Esophagus muscularis mucosa (tissue), 4 donors: ENCODE data around the gene AGFG2.

ENCODE experiments used
- CTCF ChIP-seq, 3 experiments: fragments of 200-600 bp in 2 of 3; fragments of 450-650 bp in 1 of 3; sonication (generic) in 2 of 3; IDR thresholded peaks; one replicate each; pipeline ENCODE4 v1.5.1; 2017 to 2019; ENCODE audit warnings: antibody characterized with exemption in 3 of 3, mild to moderate bottlenecking in 2 of 3, moderate library complexity in 1 of 3
- EP300 ChIP-seq: sonication (generic); formaldehyde crosslinking; IDR thresholded peaks from one replicate; pipeline ENCODE4 v1.6.1; 2017; ENCODE audit warnings: antibody characterized with exemption
- POLR2A ChIP-seq: fragments of 450-650 bp; IDR thresholded peaks from one replicate; pipeline ENCODE4 v1.6.1; 2017; ENCODE audit warnings: antibody characterized with exemption, moderate library complexity, mild to moderate bottlenecking, low read depth
- POLR2AphosphoS5 ChIP-seq, 2 donors: sonication (generic); formaldehyde crosslinking; IDR thresholded peaks; one replicate each; pipeline ENCODE4 v1.6.1; 2017; ENCODE audit warnings: antibody characterized with exemption in 2 of 2

DNA sequence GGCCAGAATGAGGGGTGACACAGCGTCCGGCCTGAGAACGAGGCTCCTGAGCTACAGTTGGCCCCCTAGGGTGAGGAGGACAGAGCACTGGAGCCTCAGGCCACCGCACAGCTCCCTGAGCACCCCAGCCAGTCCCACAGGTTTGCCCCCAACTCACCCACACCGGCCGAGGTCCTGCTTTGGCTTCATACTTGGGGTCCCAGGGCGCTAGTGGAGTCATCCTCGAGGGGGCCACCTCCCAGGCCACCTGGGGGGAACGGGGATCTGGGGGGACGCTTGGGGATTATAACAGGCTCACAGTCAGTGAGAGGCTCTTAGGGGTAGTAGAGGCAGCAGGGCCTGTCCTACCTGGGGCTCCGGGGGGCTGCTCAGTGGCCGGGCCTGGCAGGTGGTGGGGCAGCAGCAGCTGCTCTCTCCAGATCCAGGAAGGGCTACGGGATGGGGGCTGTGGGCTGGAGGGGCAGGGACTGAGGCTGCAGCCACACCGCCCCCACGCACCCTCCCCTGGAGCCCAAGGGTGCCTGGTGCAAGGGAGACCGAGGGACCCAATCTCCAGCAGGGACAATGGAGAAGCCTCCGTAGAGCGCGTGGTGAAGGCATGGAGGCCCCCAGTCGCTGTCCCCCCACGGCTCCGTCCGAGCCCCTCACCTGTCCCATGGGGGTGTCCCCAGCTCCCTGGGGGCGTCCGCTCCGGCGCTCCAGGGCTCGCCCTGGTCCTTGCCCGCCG lies 34.1 kb downstream of the AGFG2 start:
- TF ChIP-seq EP300: no peak
- no peak for TF ChIP-seq CTCF (IDR thresholded peaks at IDR 0.05)
- no peak for TF ChIP-seq POLR2AphosphoS5 (IDR thresholded peaks at IDR 0.05)
- no peak for TF ChIP-seq POLR2A
